SK-N-SH treated with all-trans-retinoic acid at 6 μM for 48 hours (cell line): Measurements from ENCODE around the gene RAB7A.

Experiments
- ATAC-seq: fragments of 200-7000 bp; cut with Tn5 transposase; 3 replicates; pipeline ENCODE4 v1.9.1; 2020; ENCODE audit warnings: mild to moderate bottlenecking, moderate library complexity
- ARNTL ChIP-seq: fragments of 450-650 bp; formaldehyde crosslinking; IDR thresholded peaks from 2 replicates; pipeline ENCODE4 v1.5.0; 2020; ENCODE audit warnings: low read depth, mild to moderate bottlenecking, moderate library complexity, borderline replicate concordance
- BACH2 ChIP-seq: fragments of 250-450 bp; sonication (Bioruptor Pico); IDR thresholded peaks from 2 replicates; pipeline ENCODE4 v1.9.0; 2021; ENCODE audit warnings: mild to moderate bottlenecking, borderline replicate concordance
- CREB5 ChIP-seq: fragments of 250-450 bp; sonication (Bioruptor Pico); IDR thresholded peaks from 2 replicates; pipeline ENCODE4 v1.5.1; 2020; ENCODE audit warnings: low read depth, mild to moderate bottlenecking, moderate library complexity
- CSDC2 ChIP-seq: fragments of 250-450 bp; sonication (Bioruptor Pico); IDR thresholded peaks from 2 replicates; pipeline ENCODE4 v1.5.0; 2020; ENCODE audit warnings: mild to moderate bottlenecking, moderate library complexity
- CSRNP3 ChIP-seq: fragments of 250-450 bp; sonication (Bioruptor Pico); IDR thresholded peaks from 2 replicates; pipeline ENCODE4 v1.5.1; 2021; ENCODE audit warnings: mild to moderate bottlenecking, moderate library complexity
- ESRRG ChIP-seq: fragments of 250-450 bp; sonication (Bioruptor Pico); IDR thresholded peaks from 2 replicates; pipeline ENCODE4 v1.6.1; 2021; ENCODE audit warnings: mild to moderate bottlenecking
- GLIS3 ChIP-seq: fragments of 250-450 bp; sonication (Bioruptor Pico); IDR thresholded peaks from 2 replicates; pipeline ENCODE4 v1.5.0; 2020; ENCODE audit warnings: mild to moderate bottlenecking, moderate library complexity
- ISL1 ChIP-seq: fragments of 250-450 bp; sonication (Bioruptor Pico); IDR thresholded peaks from 2 replicates; pipeline ENCODE4 v2.1.2; 2022; ENCODE audit warnings: mild to moderate bottlenecking, moderate library complexity
- POU6F1 ChIP-seq: fragments of 250-450 bp; sonication (Bioruptor Pico); IDR thresholded peaks from 2 replicates; pipeline ENCODE4 v1.8.0; 2021; ENCODE audit warnings: low read depth, mild to moderate bottlenecking, moderate library complexity, borderline replicate concordance
- PPARA ChIP-seq: fragments of 250-450 bp; sonication (Bioruptor Pico); IDR thresholded peaks from 2 replicates; pipeline ENCODE4 v1.5.0; 2020; ENCODE audit warnings: mild to moderate bottlenecking, borderline replicate concordance
- RARB ChIP-seq: fragments of 250-450 bp; sonication (Bioruptor Pico); IDR thresholded peaks from 2 replicates; pipeline ENCODE4 v1.8.0; 2021; ENCODE audit warnings: mild to moderate bottlenecking, moderate library complexity
- SNAI2 ChIP-seq: fragments of 250-450 bp; sonication (Bioruptor Pico); IDR thresholded peaks from 2 replicates; pipeline ENCODE4 v1.5.0; 2020; ENCODE audit warnings: mild to moderate bottlenecking, moderate library complexity
- TCF4 ChIP-seq: fragments of 250-450 bp; sonication (Bioruptor Pico); IDR thresholded peaks from 2 replicates; pipeline ENCODE4 v1.8.0; 2021; ENCODE audit warnings: mild to moderate bottlenecking, moderate library complexity, borderline replicate concordance
- TOX ChIP-seq: fragments of 250-450 bp; sonication (Bioruptor Pico); IDR thresholded peaks from 2 replicates; pipeline ENCODE4 v1.8.0; 2021; ENCODE audit warnings: mild to moderate bottlenecking, moderate library complexity, borderline replicate concordance
- TSHZ2 ChIP-seq: fragments of 250-450 bp; sonication (Bioruptor Pico); IDR thresholded peaks from 2 replicates; pipeline ENCODE4 v1.5.0; 2020; ENCODE audit warnings: mild to moderate bottlenecking, moderate library complexity
- ZC3H10 ChIP-seq: fragments of 250-450 bp; sonication (Bioruptor Pico); IDR thresholded peaks from 2 replicates; pipeline ENCODE4 v1.5.1; 2021; ENCODE audit warnings: mild to moderate bottlenecking, moderate library complexity
- ZFP3 ChIP-seq: fragments of 250-450 bp; sonication (Bioruptor Pico); IDR thresholded peaks from 2 replicates; pipeline ENCODE4 v1.5.0; 2020; ENCODE audit warnings: mild to moderate bottlenecking, moderate library complexity
- ZFP30 ChIP-seq: fragments of 450-650 bp; formaldehyde crosslinking; IDR thresholded peaks from 2 replicates; pipeline ENCODE4 v1.5.0; 2022; ENCODE audit warnings: mild to moderate bottlenecking, moderate library complexity
- ZNF565 ChIP-seq: fragments of 450-650 bp; formaldehyde crosslinking; conservative IDR thresholded peaks from 2 replicates; pipeline ENCODE4 v1.5.0; 2020; ENCODE audit warnings: low read depth, mild to moderate bottlenecking, moderate library complexity
- ZNF70 ChIP-seq: fragments of 450-650 bp; formaldehyde crosslinking; IDR thresholded peaks from 2 replicates; pipeline ENCODE4 v1.5.0; 2020; ENCODE audit warnings: mild to moderate bottlenecking, moderate library complexity
- ZNF8 ChIP-seq: fragments of 450-650 bp; formaldehyde crosslinking; IDR thresholded peaks from 2 replicates; pipeline ENCODE4 v1.5.0; 2020; ENCODE audit warnings: mild to moderate bottlenecking, moderate library complexity

The RAB7A gene

GRCh38 chr3:128753715-128754114, 27.7 kb downstream of the RAB7A start:
- ATAC-seq: no peak

GRCh38 chr3:128760042-128760441, 34.1 kb downstream of the RAB7A start:
- no peak for ATAC-seq
- TF ChIP-seq ZC3H10 (CRISPR knock-in tag) (no peak), ARNTL (no peak), GLIS3 (CRISPR knock-in tag) (no peak), ZNF8 (CRISPR knock-in tag) (no peak), ESRRG (CRISPR knock-in tag) (no peak), TSHZ2 (CRISPR knock-in tag) (no peak), TOX (CRISPR knock-in tag) (no peak), CREB5 (no peak), CSRNP3 (CRISPR knock-in tag) (no peak), TCF4 (CRISPR knock-in tag) (no peak), RARB (CRISPR knock-in tag) (no peak), ZFP3 (CRISPR knock-in tag) (no peak), SNAI2 (no peak), ZNF565 (CRISPR knock-in tag) (no peak), ISL1 (CRISPR knock-in tag) (no peak), ZFP30 (CRISPR knock-in tag) (no peak), POU6F1 (CRISPR knock-in tag) (no peak), BACH2 (CRISPR knock-in tag) (no peak), CSDC2 (CRISPR knock-in tag) (no peak), PPARA (CRISPR knock-in tag) (no peak)

More at GRCh38 chr3:128753715-128754114, 27.7 kb downstream of the RAB7A start:
- TF ChIP-seq CSRNP3 (CRISPR knock-in tag) (no peak), PPARA (CRISPR knock-in tag) (no peak), ZFP3 (CRISPR knock-in tag) (no peak), ZC3H10 (CRISPR knock-in tag) (no peak), CREB5 (no peak)
- TF ChIP-seq, all 23 proteins: peak for 0

- ATAC-seq: no peak
- TF ChIP-seq RARB (CRISPR knock-in tag) (no peak), TOX (CRISPR knock-in tag) (no peak), TSHZ2 (CRISPR knock-in tag) (no peak), POU6F1 (CRISPR knock-in tag) (no peak), TCF4 (CRISPR knock-in tag) (no peak), CREB5 (no peak), ZNF70 (CRISPR knock-in tag) (no peak), CSDC2 (CRISPR knock-in tag) (no peak), SNAI2 (no peak), GLIS3 (CRISPR knock-in tag) (no peak), ZNF565 (CRISPR knock-in tag) (no peak)
Observed at GRCh38 chr3:128760881-128761280, 34.9 kb downstream of the RAB7A start.
